CD14-positive monocyte (primary cell): ENCODE results near the gene GSX2. TPM values are rescaled to one million over a fixed set of nuclear protein-coding genes. Genes with fewer than 3 reads are reported as not detected.
A peak's percentile ranks its signal among the peaks of the same experiment; 100 is the strongest.

Experiments used
- DNase-seq, 3 donors: peaks; one replicate each; pipeline ENCODE4 v3.0.0-alpha.2; 2011 to 2022
- H2AFZ ChIP-seq: 2 replicates; pipeline ENCODE4 v1.6.0; 2012; ENCODE audit warnings: mild to moderate bottlenecking, low read depth, low read length, inconsistent platforms; ENCODE audit not compliant: insufficient read depth, poor library complexity, severe bottlenecking
- H3K27ac ChIP-seq, 2 donors: 1 replicate in 1 of 2; 2 replicates in 1 of 2; pipeline ENCODE4 v1.5.1; 2012 to 2013; ENCODE audit warnings: low read length in 2 of 2, control low read depth in 1 of 2, inconsistent platforms in 1 of 2, low read depth in 1 of 2, mild to moderate bottlenecking in 1 of 2
- H3K27me3 ChIP-seq, 2 donors: one replicate each; pipeline versions ENCODE4 v1.6.0 to v1.6.1; 2011 to 2013; ENCODE audit warnings: low read length in 2 of 2; ENCODE audit not compliant: control insufficient read depth in 2 of 2, insufficient read depth in 2 of 2
- H3K36me3 ChIP-seq, 2 donors: replicated peaks in 1 of 2; 1 replicate in 1 of 2; 2 replicates in 1 of 2; pipeline versions ENCODE4 v1.5.1 to v1.6.1; 2012 to 2013; ENCODE audit warnings: low read length in 2 of 2, control low read depth in 1 of 2, inconsistent platforms in 1 of 2, mild to moderate bottlenecking in 1 of 2; ENCODE audit not compliant: insufficient read depth in 2 of 2, control insufficient read depth in 1 of 2
- H3K4me1 ChIP-seq, 2 donors: 1 replicate in 1 of 2; 2 replicates in 1 of 2; pipeline versions ENCODE4 v1.5.1 to v1.6.1; 2012 to 2013; ENCODE audit warnings: low read length in 2 of 2, control low read depth in 1 of 2, inconsistent platforms in 1 of 2, mild to moderate bottlenecking in 1 of 2, moderate library complexity in 1 of 2; ENCODE audit not compliant: insufficient read depth in 2 of 2, control insufficient read depth in 1 of 2
- H3K4me2 ChIP-seq: replicated peaks from 2 replicates; pipeline ENCODE3; 2012; ENCODE audit warnings: low read length, moderate library complexity, mild to moderate bottlenecking; ENCODE audit not compliant: poor library complexity, severe bottlenecking; ENCODE audit errors: extremely low read depth
- H3K4me3 ChIP-seq, 3 experiments: fragments of 200-600 bp in 1 of 3; sonication (generic) in 1 of 3; replicated peaks in 1 of 3; 1 replicate in 2 of 3; 2 replicates in 1 of 3; pipeline ENCODE4 v1.5.1; 2011 to 2013; ENCODE audit warnings: low read length in 3 of 3, mild to moderate bottlenecking in 3 of 3, control low read depth in 2 of 3, low read depth in 2 of 3, inconsistent platforms in 1 of 3, moderate library complexity in 1 of 3
- H3K79me2 ChIP-seq: 2 replicates; pipeline ENCODE4 v1.6.0; 2012; ENCODE audit warnings: mild to moderate bottlenecking, control low read depth, inconsistent platforms, low read length, moderate library complexity; ENCODE audit not compliant: insufficient read depth
- H3K9ac ChIP-seq: 2 replicates; pipeline ENCODE4 v1.6.0; 2017; ENCODE audit warnings: low read length, mild to moderate bottlenecking; ENCODE audit not compliant: insufficient read depth, poor library complexity, severe bottlenecking
- H3K9me3 ChIP-seq, 2 donors: replicated peaks in 1 of 2; 1 replicate in 1 of 2; 2 replicates in 1 of 2; pipeline versions ENCODE4 v1.5.1 to v1.6.1; 2012 to 2013; ENCODE audit warnings: low read length in 2 of 2, control low read depth in 1 of 2; ENCODE audit not compliant: control insufficient read depth in 1 of 2, insufficient read depth in 1 of 2
- H4K20me1 ChIP-seq: 2 replicates; pipeline ENCODE4 v1.6.0; 2012; ENCODE audit warnings: mild to moderate bottlenecking, low read length, control low read depth, moderate library complexity; ENCODE audit not compliant: insufficient read depth
- H3K27ac Mint-ChIP-seq, 7 donors: one replicate each; pipeline ENCODE4 v1.8.0; 2020; ENCODE audit warnings: mild to moderate bottlenecking in 7 of 7, mixed read lengths in 7 of 7, moderate library complexity in 6 of 7, inconsistent platforms in 2 of 7
- H3K27me3 Mint-ChIP-seq, 3 donors: one replicate each; pipeline ENCODE4 v1.8.0; 2021 to 2022; ENCODE audit warnings: low read depth in 3 of 3, mild to moderate bottlenecking in 3 of 3, mixed read lengths in 3 of 3, moderate library complexity in 3 of 3, inconsistent platforms in 1 of 3
- H3K36me3 Mint-ChIP-seq, 2 donors: one replicate each; pipeline ENCODE4 v1.8.0; 2020; ENCODE audit warnings: mixed read lengths in 2 of 2, inconsistent platforms in 1 of 2, mild to moderate bottlenecking in 1 of 2
- H3K4me1 Mint-ChIP-seq: one replicate; pipeline ENCODE4 v1.8.0; 2020; ENCODE audit warnings: mild to moderate bottlenecking, mixed read lengths
- H3K4me3 Mint-ChIP-seq, 2 donors: one replicate each; pipeline ENCODE4 v1.8.0; 2020; ENCODE audit warnings: mild to moderate bottlenecking in 2 of 2, mixed read lengths in 2 of 2, moderate library complexity in 1 of 2
- H3K9me3 Mint-ChIP-seq, 7 donors: one replicate each; pipeline ENCODE4 v1.8.0; 2020 to 2022; ENCODE audit warnings: mixed read lengths in 7 of 7, mild to moderate bottlenecking in 6 of 7, moderate library complexity in 6 of 7, inconsistent platforms in 2 of 7
- CTCF ChIP-seq: fragments of 200-600 bp; IDR thresholded peaks from one replicate; pipeline ENCODE4 v1.8.0; 2022; ENCODE audit warnings: antibody characterized with exemption, mild to moderate bottlenecking
- WGBS: methylation state at CpG from one replicate; pipeline ENCODE4 v1.1.5; 2013; ENCODE audit warnings: missing lambda C conversion rate; ENCODE audit not compliant: insufficient coverage; 5-methylcytosine and 5-hydroxymethylcytosine counted together
- intact Hi-C, 2 donors: fragments of 100-400 bp; cut with micrococcal nuclease; formaldehyde crosslinking; loops; one replicate each; pipeline versions ENCODE4 v1.15.0 to v1.15.1; 2023
- polyA plus RNA-seq, 3 donors: library from polyadenylated mRNA; depleted of rRNA in 1 of 3; unstranded in 2 of 3; stranded (reverse) in 1 of 3; fragments of 300-500 nt in 2 of 3; fragments of >200 nt in 1 of 3; fragmentation: Illumina TruSeq in 2 of 3; gene quantifications; 1 replicate in 2 of 3; 2 replicates in 1 of 3; pipeline ENCODE4 v1.2.3, GENCODE V29; 2012 to 2021

GSX2 gene
- polyA plus RNA-seq, 3 donors = not detected

- Histone ChIP-seq H3K4me1 (peaks cover 21 to 36% of the 10 kb centered on the region in 2 donors), H3K9ac (no peak overlapping the region), H3K79me2 (no peaks in the 10 kb centered on the region), H3K27ac (no peak overlapping the region), H3K4me2 (peak overlapping the region; percentile 69), H4K20me1 (no peaks in the 10 kb centered on the region), H3K4me3 (peak overlapping the region in 1 of 3 experiments; percentile 65), H3K9me3 (peaks cover 0 to 66% of the 10 kb centered on the region in 2 donors), H3K27me3 (peaks cover 95 to 99% of the 10 kb centered on the region in 2 donors), H3K36me3 (no peaks in the 10 kb centered on the region), H2AFZ (peak overlapping the region; percentile 36)
- Mint-ChIP-seq H3K4me1 (peaks cover 43% of the 10 kb centered on the region), H3K27me3 (peaks cover 96 to 98% (median 97%) of the 10 kb centered on the region in 3 donors), H3K27ac (no peak overlapping the region), H3K36me3 (peaks cover 0 to 4% of the 10 kb centered on the region in 2 donors), H3K9me3 (peaks cover 0 to 24% (median 5%) of the 10 kb centered on the region in 7 donors), H3K4me3 (peak overlapping the region; percentile 51 to 87)
- 6% methylated on average over 40 of the region's 50 CpGs for WGBS
- TF ChIP-seq CTCF = no peak
- intact Hi-C loops = no loop called here
- DNase-seq = no peak
These were observed 1.5 kb downstream of the GSX2 start for GRCh38 chr4:54101190-54102041.

- peak overlapping the region in 1 of 2 donors; percentile 76 for H3K4me3 Mint-ChIP-seq
- H3K36me3 ChIP-seq = no peaks in the 10 kb centered on the region
- H3K9me3 ChIP-seq = peaks cover 0 to 59% of the 10 kb centered on the region in 2 donors
- no peak overlapping the region for H3K4me3 ChIP-seq
- no peak overlapping the region for H3K27ac Mint-ChIP-seq
- no peak for DNase-seq
- H3K36me3 Mint-ChIP-seq = peaks cover 0 to 3% of the 10 kb centered on the region in 2 donors
- peaks cover 21 to 36% of the 10 kb centered on the region in 2 donors for H3K4me1 ChIP-seq
- no peak overlapping the region for H3K9ac ChIP-seq
- no peaks in the 10 kb centered on the region for H3K79me2 ChIP-seq
- H3K27me3 ChIP-seq = peaks cover 94 to 99% of the 10 kb centered on the region in 2 donors
- WGBS = no CpG with 5 or more reads among the region's 6 CpGs
- H3K4me1 Mint-ChIP-seq = peaks cover 42% of the 10 kb centered on the region
- H2AFZ ChIP-seq = no peak overlapping the region
- H3K4me2 ChIP-seq = no peak overlapping the region
- peaks cover 96 to 98% (median 97%) of the 10 kb centered on the region in 3 donors for H3K27me3 Mint-ChIP-seq
- intact Hi-C loops = no loop called here
- no peak for TF ChIP-seq CTCF
- H3K9me3 Mint-ChIP-seq = peaks cover 0 to 24% (median 5%) of the 10 kb centered on the region in 7 donors
- no peaks in the 10 kb centered on the region for H4K20me1 ChIP-seq
- no peak overlapping the region for H3K27ac ChIP-seq
These were observed 2.7 kb downstream of the GSX2 start for GRCh38 chr4:54102531-54103106.
